Measurements from ENCODE around the gene TMEM205.

Gene TMEM205

GRCh38 chr19:11325544-11325943, 20.5 kb downstream of the TMEM205 start:
- TF ChIP-seq CTCF (IDR thresholded peaks at IDR 0.05) = no peak

- no peak for TF ChIP-seq CTCF (IDR thresholded peaks at IDR 0.05)
Measured at GRCh38 chr19:11324748-11325389, 21.2 kb downstream of the TMEM205 start.

GRCh38 chr19:11324079-11324661, 21.9 kb downstream of the TMEM205 start:
- no peak for TF ChIP-seq CTCF (IDR thresholded peaks at IDR 0.05)

GRCh38 chr19:11323601-11324078, 22.4 kb downstream of the TMEM205 start:
- no peak for TF ChIP-seq CTCF (IDR thresholded peaks at IDR 0.05)

GRCh38 chr19:11322269-11323024, 23.6 kb downstream of the TMEM205 start:
- no peak for TF ChIP-seq CTCF (IDR thresholded peaks at IDR 0.05)

- no peak for TF ChIP-seq CTCF (IDR thresholded peaks at IDR 0.05)
Measured at GRCh38 chr19:11321191-11322126, 24.6 kb downstream of the TMEM205 start.

- no peak for TF ChIP-seq CTCF (IDR thresholded peaks at IDR 0.05)
Measured at GRCh38 chr19:11306337-11306736, 39.7 kb downstream of the TMEM205 start.

All from LNCAP (cell line).